IPS DF 4.7 (cell line): Measurements from ENCODE around the gene EIF4EBP2.

Experiments used
- DNase-seq: peaks from one replicate; pipeline ENCODE4 v3.0.0-alpha.2; 2013; ENCODE audit warnings: low spot score; ENCODE audit errors: extremely low read depth

EIF4EBP2 gene

GRCh38 chr10:70378122-70378521 is 25.8 kb upstream of the EIF4EBP2 start:
- no peak for DNase-seq

DNA sequence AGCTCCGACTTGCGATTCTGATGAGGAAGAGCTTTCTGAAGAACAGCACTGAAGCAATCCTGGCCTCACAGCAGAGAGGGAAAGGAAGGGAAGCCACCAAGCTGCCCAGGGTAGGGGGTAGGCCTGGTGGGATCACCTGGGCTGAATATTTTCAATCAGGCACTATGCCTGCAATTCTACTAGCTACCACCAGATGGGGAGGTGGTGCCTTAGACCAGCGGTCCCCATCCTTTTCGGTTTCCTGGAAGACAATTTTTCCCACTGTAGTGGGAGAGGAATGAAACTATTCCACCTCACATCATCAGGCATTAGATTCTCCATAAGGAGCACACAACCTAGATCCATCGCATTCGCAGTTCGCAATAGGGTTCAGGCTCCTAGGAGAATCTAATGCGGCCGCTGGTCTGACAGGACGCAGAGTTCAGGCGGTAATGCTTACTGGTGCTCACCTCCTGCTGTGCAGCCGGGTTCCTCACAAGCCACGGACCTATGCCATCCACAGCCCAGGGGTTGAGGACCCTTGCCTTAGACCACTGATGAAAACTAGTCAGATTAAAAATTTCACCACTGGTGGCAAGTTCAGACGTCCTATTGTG is 24.3 kb upstream of the EIF4EBP2 start:
- DNase-seq: no peak

- no peak for DNase-seq
These were observed 23.4 kb upstream of the EIF4EBP2 start for GRCh38 chr10:70380350-70381135.

DNA sequence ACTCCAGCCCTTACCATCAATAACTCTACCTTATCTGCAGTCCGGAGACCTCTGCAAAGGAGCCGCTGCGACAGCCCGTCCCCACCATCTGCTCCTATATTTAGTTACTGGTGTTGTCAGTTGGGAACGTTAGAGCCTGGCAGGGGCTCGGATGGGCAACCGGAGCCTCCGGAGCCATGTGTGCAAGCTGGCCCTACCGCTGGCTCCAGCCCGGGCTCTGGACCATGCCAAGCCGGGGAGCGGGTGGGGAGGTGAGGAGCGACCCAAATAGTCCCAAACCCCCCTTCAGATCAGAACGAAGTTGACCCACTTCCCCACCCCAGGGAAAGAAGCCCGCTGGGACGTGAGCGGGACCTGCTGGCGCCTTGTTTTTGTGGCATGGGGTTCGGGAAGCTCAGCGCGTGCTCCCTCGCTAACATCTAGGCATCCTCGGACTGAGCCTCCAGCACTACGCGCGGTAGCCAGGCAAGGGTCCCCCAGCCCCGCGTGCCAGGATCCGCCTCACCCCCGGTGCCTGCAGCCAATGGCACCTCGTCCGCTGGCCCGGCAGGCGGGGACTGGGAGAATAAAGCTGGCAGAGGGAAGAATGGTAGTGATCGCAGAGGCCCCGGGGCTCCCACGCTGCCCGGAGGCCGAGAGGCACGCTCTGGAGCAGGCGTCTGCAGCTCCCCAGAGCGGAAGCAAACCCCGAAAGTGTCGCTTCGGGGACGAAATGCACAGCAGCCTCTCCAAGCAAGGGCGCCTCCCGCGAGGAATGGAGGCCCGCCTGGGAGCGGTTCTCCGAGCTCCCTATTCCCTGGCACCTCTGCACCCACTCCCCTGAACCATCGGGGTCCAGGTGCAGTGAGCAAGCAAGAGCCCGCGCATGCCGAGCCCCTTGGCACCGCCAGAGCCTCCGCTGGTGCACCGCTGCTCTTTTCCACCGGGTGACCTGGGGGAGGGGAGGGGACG is 22.2 kb upstream of the EIF4EBP2 start:
- no peak for DNase-seq

- DNase-seq: no peak
These were observed 12.3 kb upstream of the EIF4EBP2 start for GRCh38 chr10:70391654-70392053.

GRCh38 chr10:70396140-70396539 is 7.8 kb upstream of the EIF4EBP2 start:
- no peak for DNase-seq

DNA sequence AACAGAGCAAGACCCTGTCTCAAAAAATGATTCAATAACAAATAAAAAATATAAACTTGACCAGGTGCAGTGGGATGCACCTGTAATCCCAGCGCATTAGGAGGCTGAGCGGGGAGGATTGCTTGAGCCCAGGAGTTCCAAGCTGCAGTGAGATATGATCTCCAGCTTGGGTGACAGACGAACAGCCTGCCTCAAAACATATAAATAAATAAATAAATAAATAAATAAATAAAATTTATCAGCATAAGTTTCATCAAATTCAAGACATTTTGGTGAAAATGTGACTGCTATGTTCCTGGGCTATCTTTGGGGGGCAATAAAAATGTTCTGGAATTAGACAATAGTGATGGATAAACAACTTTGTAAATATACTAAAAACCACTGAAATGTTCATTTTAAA is 4.8 kb upstream of the EIF4EBP2 start:
- no peak for DNase-seq

GRCh38 chr10:70403483-70404035 is 386 bp upstream of the EIF4EBP2 start:
- DNase-seq: no peak

- no peak for DNase-seq
These were observed 767 bp downstream of the EIF4EBP2 start for GRCh38 chr10:70404787-70405036.

DNA sequence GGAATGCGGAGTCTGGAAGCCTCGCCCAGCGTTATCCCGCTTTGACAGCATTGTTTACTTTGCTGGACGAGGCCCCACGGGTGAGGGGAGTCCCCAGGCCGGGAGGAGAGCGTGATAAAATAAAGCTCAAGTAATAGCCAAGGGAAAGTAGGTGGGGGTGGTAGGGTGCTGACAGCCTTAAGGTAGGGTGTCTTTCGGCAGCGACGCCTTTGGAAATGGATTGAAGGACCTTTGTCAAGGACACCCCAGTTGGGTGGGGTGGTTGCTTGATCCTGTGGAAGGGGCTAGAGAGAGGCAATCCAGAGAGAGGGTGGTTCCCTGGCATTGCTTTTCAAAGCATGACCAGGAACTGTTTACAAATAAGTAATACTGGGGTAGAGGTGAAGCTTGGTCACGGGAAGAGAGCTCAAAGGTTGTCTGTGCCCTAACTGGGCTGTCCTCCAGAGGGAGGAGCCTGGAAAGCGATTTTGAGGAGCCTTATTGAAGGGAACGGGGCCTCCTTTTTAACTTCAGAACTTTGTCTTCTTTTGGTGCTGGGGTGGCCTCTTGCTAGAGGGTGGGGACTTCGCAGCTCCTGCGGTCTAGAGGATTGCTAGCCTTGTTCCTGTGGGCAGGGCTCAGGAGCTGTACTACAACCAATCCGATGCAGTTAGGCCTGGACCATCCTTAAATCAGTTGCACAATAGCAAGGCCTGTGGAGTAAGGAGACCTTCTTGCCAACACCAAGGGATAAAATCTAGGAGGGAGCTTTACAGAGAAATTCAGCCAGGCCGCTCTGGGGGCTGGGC is 1.3 kb downstream of the EIF4EBP2 start:
- DNase-seq: no peak

DNA sequence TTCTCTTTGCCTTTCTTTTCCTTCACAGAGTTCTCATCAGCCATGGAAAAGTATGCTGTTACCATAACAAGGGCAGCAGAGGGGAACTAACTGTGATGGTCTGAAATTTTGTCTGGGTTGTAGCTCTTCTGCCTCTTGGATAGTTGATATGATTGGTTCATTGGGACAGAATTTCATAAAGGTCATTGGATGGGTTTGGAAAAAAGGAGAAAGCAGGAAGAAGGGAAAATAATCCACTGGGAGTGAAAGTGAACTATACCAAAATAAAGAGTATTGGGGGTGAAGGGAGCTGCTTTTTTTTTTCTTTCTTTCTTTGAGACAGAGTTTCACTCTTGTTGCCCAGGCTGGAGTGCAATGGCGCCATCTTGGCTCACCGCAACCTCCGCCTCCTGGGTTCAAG is 5.8 kb downstream of the EIF4EBP2 start:
- no peak for DNase-seq

DNA sequence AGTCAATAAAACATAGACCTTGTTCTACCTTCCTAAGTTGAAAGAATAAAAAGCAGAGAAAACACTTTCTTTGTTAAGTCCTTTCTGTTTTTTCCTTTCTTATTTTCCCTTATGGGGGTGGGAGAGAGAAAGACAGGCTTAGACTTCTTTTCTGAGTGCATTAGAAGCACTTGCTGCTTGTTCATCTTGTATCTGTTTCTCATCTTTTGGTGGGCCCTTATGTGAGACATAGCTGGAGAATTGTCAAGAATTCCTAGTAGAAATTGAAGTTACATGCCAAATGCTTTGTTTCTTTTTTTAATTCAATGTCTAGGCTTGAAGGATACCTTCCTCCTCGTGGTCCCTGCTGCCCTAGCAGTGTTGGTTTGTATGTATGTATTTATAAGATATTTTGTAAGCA is 6.7 kb downstream of the EIF4EBP2 start:
- DNase-seq: no peak

- DNase-seq: no peak
These were observed 8.4 kb downstream of the EIF4EBP2 start for GRCh38 chr10:70412356-70412755.

- DNase-seq: no peak
These were observed 13.6 kb downstream of the EIF4EBP2 start for GRCh38 chr10:70417568-70417967.

DNA sequence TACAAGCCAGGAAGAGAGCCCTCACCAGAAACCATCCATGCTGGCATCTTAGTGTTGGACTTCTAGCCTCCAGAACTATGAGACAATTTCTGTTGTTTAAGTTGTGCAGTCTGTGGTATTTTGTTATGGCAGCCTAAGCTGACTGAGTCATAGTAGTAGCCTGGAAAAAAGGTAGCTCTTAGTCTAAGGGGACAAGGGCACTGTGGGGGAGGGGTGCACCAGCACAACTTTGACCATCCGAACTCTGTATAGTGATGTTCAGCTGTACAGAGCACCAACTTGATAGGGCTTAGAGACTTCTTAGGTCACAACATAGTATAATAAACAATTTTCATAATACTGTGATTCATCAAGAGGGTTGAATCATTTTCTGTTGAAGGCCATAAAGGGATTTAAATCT is 14.3 kb downstream of the EIF4EBP2 start:
- no peak for DNase-seq

DNA sequence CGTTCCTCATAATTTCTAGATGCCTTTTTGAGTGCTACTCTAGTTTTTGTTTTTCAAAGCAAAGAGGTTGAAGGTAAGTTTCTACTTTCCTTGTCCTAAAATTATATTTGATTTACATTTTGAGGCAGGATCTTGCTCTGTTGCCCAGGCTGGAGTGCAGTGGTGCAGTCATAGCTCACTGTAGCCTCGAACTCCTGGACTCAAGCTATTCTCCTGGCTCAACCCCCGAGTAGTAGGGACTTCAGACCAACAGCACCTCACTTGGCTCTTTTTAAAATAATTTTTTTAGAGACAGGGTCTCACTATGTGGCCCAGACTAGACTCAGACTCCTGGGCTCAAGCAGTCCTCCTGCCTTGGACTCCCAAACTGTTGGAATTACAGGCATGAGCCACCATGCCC is 14.8 kb downstream of the EIF4EBP2 start:
- no peak for DNase-seq

GRCh38 chr10:70424320-70424719 is 20.4 kb downstream of the EIF4EBP2 start:
- no peak for DNase-seq

- DNase-seq: no peak
These were observed 21.2 kb downstream of the EIF4EBP2 start for GRCh38 chr10:70425096-70425495.

DNA sequence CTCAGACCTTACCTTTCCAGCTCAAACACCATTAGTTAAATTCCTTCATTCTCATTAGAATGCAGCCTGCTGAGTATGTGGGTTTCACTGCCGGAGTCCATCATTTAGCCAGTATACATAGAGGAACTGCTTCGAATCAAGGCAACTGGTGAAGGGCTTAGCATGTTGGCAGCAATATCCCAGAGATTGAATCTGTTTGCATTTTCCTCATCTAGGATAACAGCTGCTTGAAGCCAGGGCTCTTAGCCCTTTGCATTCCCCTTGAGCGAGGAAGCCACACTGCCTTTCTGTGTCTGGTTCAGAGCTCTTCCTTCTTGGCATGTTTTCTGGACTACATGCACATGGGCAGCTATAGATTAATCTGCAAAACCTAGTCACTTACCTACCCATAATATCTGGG is 22.9 kb downstream of the EIF4EBP2 start:
- no peak for DNase-seq

DNA sequence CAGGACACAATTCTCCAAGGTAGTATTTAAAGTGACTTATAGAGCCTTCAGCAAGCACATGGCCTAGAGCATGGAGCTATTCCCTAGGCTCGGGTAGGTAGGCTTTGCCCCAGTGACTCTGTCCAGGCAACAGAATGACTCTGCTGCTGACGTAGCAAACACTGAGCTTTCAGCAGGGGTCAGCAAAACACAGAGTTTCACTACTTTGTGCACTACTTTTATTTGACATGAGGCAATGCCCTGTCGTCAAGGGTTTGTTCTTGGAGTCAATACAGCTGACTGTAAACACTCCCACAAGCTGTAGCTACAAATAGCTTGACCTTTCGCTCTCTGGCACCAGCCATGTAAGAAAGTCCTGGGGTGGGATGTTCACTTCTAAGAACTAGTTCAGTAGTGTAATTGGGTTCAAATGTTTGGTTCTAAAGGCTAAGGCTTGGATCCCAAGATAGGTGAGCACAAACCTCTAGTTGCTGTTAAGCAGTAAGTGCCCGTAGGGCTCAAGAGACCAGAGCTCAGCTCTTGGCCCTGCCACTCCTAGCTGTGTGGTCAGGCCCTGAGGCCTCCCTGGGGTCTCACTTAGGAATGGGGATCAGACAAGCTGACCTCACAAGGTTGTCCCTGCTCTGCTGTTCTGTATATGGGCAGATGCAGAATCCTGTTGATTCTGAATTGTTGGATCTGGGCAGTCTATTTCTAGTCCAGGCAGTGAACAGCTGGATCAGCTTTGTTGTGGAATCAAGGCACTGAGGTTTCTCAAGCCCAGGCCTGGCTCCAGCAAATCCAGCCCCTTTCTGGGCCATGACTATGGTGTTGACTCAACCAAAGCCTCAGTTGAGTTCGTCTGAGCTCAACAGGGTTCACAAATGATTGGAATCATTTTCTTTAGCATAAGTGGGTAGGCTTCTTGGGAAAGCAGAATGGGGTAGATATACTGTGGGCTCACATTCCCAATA is 26.8 kb downstream of the EIF4EBP2 start:
- no peak for DNase-seq
